OCI-M2 (cell line): ENCODE data around the gene RAD51B.

Experiments used
- DNase-seq: peaks from one replicate; lab custom pipeline; 2025; ENCODE audit not compliant: unreplicated experiment; lab: John Stamatoyannopoulos, UW

Gene RAD51B

GRCh38 chr14:68346556-68347343 lies 527.2 kb downstream of the RAD51B start:
- DNase-seq, result no peak

GRCh38 chr14:68349900-68350629 lies 530.5 kb downstream of the RAD51B start:
- no peak for DNase-seq

GRCh38 chr14:68355415-68355814 lies 535.8 kb downstream of the RAD51B start:
- no peak for DNase-seq

GRCh38 chr14:68357777-68358176 lies 538.2 kb downstream of the RAD51B start:
- no peak for DNase-seq

GRCh38 chr14:68358500-68358899 lies 538.9 kb downstream of the RAD51B start:
- no peak for DNase-seq

- no peak for DNase-seq
Observed at GRCh38 chr14:68359022-68359836, 539.6 kb downstream of the RAD51B start.

GRCh38 chr14:68359837-68360552 lies 540.4 kb downstream of the RAD51B start:
- DNase-seq, result no peak

GRCh38 chr14:68361231-68361630 lies 541.7 kb downstream of the RAD51B start:
- no peak for DNase-seq

GRCh38 chr14:68362846-68363245 lies 543.3 kb downstream of the RAD51B start:
- DNase-seq, result no peak

GRCh38 chr14:68363466-68363842 lies 543.9 kb downstream of the RAD51B start:
- DNase-seq, result no peak

- DNase-seq, result no peak
Observed at GRCh38 chr14:68363843-68364767, 544.5 kb downstream of the RAD51B start.

GRCh38 chr14:68364792-68365192 lies 545.2 kb downstream of the RAD51B start:
- DNase-seq, result no peak

GRCh38 chr14:68365228-68365627 lies 545.6 kb downstream of the RAD51B start:
- DNase-seq, result no peak

- no peak for DNase-seq
Observed at GRCh38 chr14:68366656-68367055, 547.1 kb downstream of the RAD51B start.

GRCh38 chr14:68367536-68367935 lies 548.0 kb downstream of the RAD51B start:
- DNase-seq, result no peak

- no peak for DNase-seq
Observed at GRCh38 chr14:68368850-68369249, 549.3 kb downstream of the RAD51B start.

GRCh38 chr14:68369281-68370056 lies 549.9 kb downstream of the RAD51B start:
- DNase-seq, result no peak

GRCh38 chr14:68370057-68370360 lies 550.4 kb downstream of the RAD51B start:
- no peak for DNase-seq

- DNase-seq, result no peak
Observed at GRCh38 chr14:68372368-68372767, 552.8 kb downstream of the RAD51B start.
